IMR-90 (cell line): Measurements from ENCODE around the gene SLC22A4. TPM values are rescaled to one million over a fixed set of nuclear protein-coding genes. Genes with fewer than 3 reads are reported as not detected.
A peak's percentile ranks its signal among the peaks of the same experiment; 100 is the strongest.

Source experiments
- ATAC-seq: fragments of 200-7000 bp; cut with Tn5 transposase; 2 replicates; pipeline ENCODE4 v1.9.1; 2020; ENCODE audit warnings: low read depth, mild to moderate bottlenecking, moderate library complexity
- BruUV-seq: library from RNA; stranded (reverse); fragments of 400-500 nt; replicated peaks from 2 replicates; lab custom pipeline; 2021; lab: Mats Ljungman, UMichigan
- CTCF ChIA-PET: fragments of 300-600 bp; formaldehyde crosslinking; extraction: SDS; loops from one replicate; lab custom pipeline; 2021; ENCODE audit warnings: antibody characterized with exemption; lab: Yijun Ruan, JAX
- POLR2A ChIA-PET: fragments of 300-600 bp; sonication (Branson Sonifier 250); formaldehyde crosslinking; loops from one replicate; lab custom pipeline; 2022; ENCODE audit warnings: antibody characterized with exemption; ENCODE audit not compliant: unreplicated experiment; lab: Charles Lee
- DNase-seq: peaks from one replicate; pipeline ENCODE4 v3.0.0; 2013
- H2AFZ ChIP-seq: replicated peaks from 2 replicates; pipeline ENCODE3; 2013; ENCODE audit warnings: low read length, mild to moderate bottlenecking; ENCODE audit not compliant: poor library complexity
- H2AK5ac ChIP-seq: 2 replicates; pipeline ENCODE4 v1.6.1; 2013; ENCODE audit warnings: low read depth, low read length, inconsistent platforms
- H2AK9ac ChIP-seq: replicated peaks from 2 replicates; pipeline ENCODE3; 2013; ENCODE audit warnings: mild to moderate bottlenecking, low read depth, low read length, moderate library complexity; ENCODE audit not compliant: poor library complexity
- H2BK120ac ChIP-seq: 2 replicates; pipeline ENCODE4 v1.6.1; 2013; ENCODE audit warnings: low read depth, low read length, inconsistent platforms
- H2BK15ac ChIP-seq: 3 replicates; pipeline ENCODE4 v1.6.1; 2013; ENCODE audit warnings: low read depth, low read length, inconsistent platforms
- H2BK20ac ChIP-seq: 2 replicates; pipeline ENCODE4 v1.6.1; 2013; ENCODE audit warnings: low read depth, mild to moderate bottlenecking, inconsistent platforms, low read length, moderate library complexity
- H2BK5ac ChIP-seq: 2 replicates; pipeline ENCODE4 v1.6.1; 2013; ENCODE audit warnings: mild to moderate bottlenecking, low read depth, low read length, inconsistent platforms; ENCODE audit not compliant: poor library complexity, severe bottlenecking
- H3K14ac ChIP-seq: replicated peaks from 2 replicates; pipeline ENCODE4 v1.6.1; 2013; ENCODE audit warnings: low read depth, low read length, inconsistent platforms
- H3K18ac ChIP-seq: 2 replicates; pipeline ENCODE4 v1.6.1; 2013; ENCODE audit warnings: low read depth, low read length, control low read depth
- H3K23ac ChIP-seq: 2 replicates; pipeline ENCODE4 v1.6.1; 2013; ENCODE audit warnings: low read depth, low read length, inconsistent platforms
- H3K27ac ChIP-seq: 2 replicates; pipeline ENCODE4 v1.5.1; 2013; ENCODE audit warnings: mild to moderate bottlenecking, control low read depth, low read length; ENCODE audit not compliant: insufficient read depth
- H3K27me3 ChIP-seq: 2 replicates; pipeline ENCODE4 v1.6.1; 2013; ENCODE audit warnings: low read length; ENCODE audit not compliant: control insufficient read depth, insufficient read depth
- H3K36me3 ChIP-seq: 2 replicates; pipeline ENCODE4 v1.6.1; 2013; ENCODE audit warnings: low read length, mixed read lengths; ENCODE audit not compliant: control insufficient read depth, insufficient read depth
- H3K4ac ChIP-seq: 2 replicates; pipeline ENCODE4 v1.6.1; 2013; ENCODE audit warnings: low read depth, low read length, inconsistent platforms
- H3K4me1 ChIP-seq: 2 replicates; pipeline ENCODE4 v1.6.1; 2013; ENCODE audit warnings: low read length, mixed read lengths; ENCODE audit not compliant: control insufficient read depth, insufficient read depth
- H3K4me2 ChIP-seq: 2 replicates; pipeline ENCODE4 v1.6.1; 2013; ENCODE audit warnings: low read depth, mild to moderate bottlenecking, control low read depth, low read length, moderate library complexity
- H3K4me3 ChIP-seq: 2 replicates; pipeline ENCODE4 v1.5.1; 2013; ENCODE audit warnings: low read depth, mild to moderate bottlenecking, control low read depth, low read length, moderate library complexity; ENCODE audit not compliant: insufficient read depth
- H3K56ac ChIP-seq: 2 replicates; pipeline ENCODE4 v1.6.1; 2013; ENCODE audit warnings: low read length, inconsistent platforms; ENCODE audit not compliant: insufficient read depth; ENCODE audit errors: extremely low read depth
- H3K79me1 ChIP-seq, 2 experiments: 2 replicates each; pipeline ENCODE4 v1.6.1; 2013; ENCODE audit warnings: low read length in 2 of 2, inconsistent platforms in 1 of 2, low read depth in 1 of 2
- H3K9ac ChIP-seq: 2 replicates; pipeline ENCODE4 v1.6.1; 2013; ENCODE audit warnings: low read depth, low read length, control low read depth
- H3K9me1 ChIP-seq: 2 replicates; pipeline ENCODE4 v1.6.1; 2013; ENCODE audit warnings: low read length, inconsistent platforms; ENCODE audit not compliant: insufficient read depth
- H3K9me3 ChIP-seq: 2 replicates; pipeline ENCODE4 v1.6.1; 2013; ENCODE audit warnings: low read length; ENCODE audit not compliant: control insufficient read depth, insufficient read depth
- H4K20me1 ChIP-seq: 2 replicates; pipeline ENCODE4 v1.6.1; 2013; ENCODE audit warnings: low read length, inconsistent platforms; ENCODE audit not compliant: insufficient read depth
- H4K5ac ChIP-seq: 2 replicates; pipeline ENCODE4 v1.6.1; 2013; ENCODE audit warnings: mild to moderate bottlenecking, low read depth, low read length, control low read depth
- H4K8ac ChIP-seq, 2 experiments: 2 replicates each; pipeline ENCODE4 v1.6.1; 2013; ENCODE audit warnings: low read depth in 2 of 2, low read length in 2 of 2, control low read depth in 1 of 2, inconsistent platforms in 1 of 2
- H4K91ac ChIP-seq: 2 replicates; pipeline ENCODE4 v1.6.1; 2013; ENCODE audit warnings: low read depth, low read length, inconsistent platforms; ENCODE audit not compliant: insufficient read depth
- RCOR1 ChIP-seq: IDR thresholded peaks from 2 replicates; pipeline ENCODE4 v1.6.1; 2012; ENCODE audit warnings: mild to moderate bottlenecking, low read length, improper control_type of control experiment; ENCODE audit not compliant: insufficient replicate concordance
- RFX5 ChIP-seq: IDR thresholded peaks from 2 replicates; pipeline ENCODE4 v1.8.0; 2012; ENCODE audit warnings: low read depth, mild to moderate bottlenecking, low read length, moderate library complexity
- WGBS, 2 experiments: methylation state at CpG; one replicate each; pipeline versions ENCODE4 v1.1.5 to v1.1.7; 2013; ENCODE audit warnings: missing lambda C conversion rate in 2 of 2; ENCODE audit not compliant: insufficient read length in 1 of 2; ENCODE audit errors: extremely low coverage in 2 of 2; 5-methylcytosine and 5-hydroxymethylcytosine counted together
- dilution Hi-C: fragments of 300-500 bp; cut with HindIII; formaldehyde crosslinking; loops from one replicate; pipeline ENCODE4 v1.14.3; 2018; ENCODE audit warnings: low sequenced_read_pairs; ENCODE audit not compliant: unreplicated experiment
- in situ Hi-C: fragments of 300-500 bp; cut with MboI; formaldehyde crosslinking; loops from 3 replicates; pipeline ENCODE4 v1.14.3; 2019; ENCODE audit warnings: low sequenced_read_pairs, inconsistent platforms, mixed read lengths
- intact Hi-C: fragments of 100-400 bp; cut with micrococcal nuclease; formaldehyde crosslinking; loops from 2 replicates; pipeline ENCODE4 v1.10.0; 2022
- polyA plus RNA-seq, 3 experiments: library from polyadenylated mRNA; depleted of rRNA; stranded (reverse); fragments of >200 nt; gene quantifications; 2 replicates each; pipeline ENCODE4 v1.2.3, GENCODE V29; 2012; ENCODE audit warnings: low replicate concordance in 1 of 3
- total RNA-seq: library from RNA; depleted of rRNA; stranded (reverse); fragments of >200 nt; gene quantifications from 2 replicates; pipeline ENCODE4 v1.2.3, GENCODE V29; 2012

The SLC22A4 gene
- total and polyA plus RNA-seq, 2 of the 4 experiments (the other 2 are of a cell fraction), result 2.6 to 3.2 TPM

DNA sequence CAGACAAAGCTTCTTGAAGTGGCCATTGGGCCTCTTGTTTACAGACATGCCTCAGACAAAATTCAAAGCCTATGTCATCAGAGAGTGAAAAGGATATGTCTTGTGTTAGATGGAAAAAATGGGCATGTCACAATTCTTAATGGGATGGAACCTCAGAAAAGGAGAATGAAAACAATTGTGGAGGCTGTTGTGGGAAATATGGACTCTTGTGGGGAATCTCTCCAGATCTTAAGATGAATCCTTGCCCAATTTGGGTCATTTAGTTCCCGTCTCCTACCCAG is 94.8 kb downstream of the SLC22A4 start:
- Histone ChIP-seq H4K5ac (peak overlapping the region; percentile 86), H3K4ac (peak overlapping the region; percentile 85), H2BK120ac (peak overlapping the region; percentile 90), H4K91ac (peak overlapping the region; percentile 90), H3K4me1 (peaks cover 33% of the 10 kb centered on the region), H3K14ac (peak overlapping the region; percentile 73), H2BK5ac (peak overlapping the region; percentile 76), H3K27me3 (no peaks in the 10 kb centered on the region), H2BK20ac (peak overlapping the region; percentile 89), H3K56ac (peak overlapping the region; percentile 33), H3K9ac (peak overlapping the region; percentile 6; the same call in 1 of the 2 replicates), H3K4me3 (no peak overlapping the region), H3K23ac (peak overlapping the region; percentile 64), H4K20me1 (peaks cover 3% of the 10 kb centered on the region; the same call in 1 of the 2 replicates), H2AFZ (peak overlapping the region; percentile 70), H3K9me1 (peaks cover 26% of the 10 kb centered on the region), H3K36me3 (no peaks in the 10 kb centered on the region), H3K9me3 (no peaks in the 10 kb centered on the region), H3K79me1 (peaks cover 0 to 13% of the 10 kb centered on the region in 2 experiments; a peak in 2 of 4 replicates), H3K4me2 (no peak overlapping the region), H2AK9ac (peak overlapping the region; percentile 5), H3K18ac (peak overlapping the region; percentile 78), H2BK15ac (peak overlapping the region; percentile 95; the same call in 2 of the 3 replicates), H3K27ac (peak overlapping the region; percentile 82), H4K8ac (peak overlapping the region; percentile 15 to 93; a peak in 3 of 4 replicates), H2AK5ac (peak overlapping the region; percentile 90)
- intact Hi-C loops (loop anchor here (1.0 to 10.0 kb wide), 5 partner anchors 21 to 696 kb away; no protein-coding TSS in a partner anchor), in situ Hi-C loops (loop anchor here (5.0 to 10.0 kb wide), 3 partner anchors 113 to 493 kb away; no protein-coding TSS in a partner anchor), dilution Hi-C loops (no loop called here)
- ATAC-seq, result no peak
- BruUV-seq, result no TSS peak
- no peak for TF ChIP-seq RCOR1
- no peak for TF ChIP-seq RFX5
- POLR2A ChIA-PET, result no interaction called here
- CTCF ChIA-PET, result interaction anchor here (0.5 to 3.9 kb wide), 4 partner anchors 98 to 1177 kb away, joined by 3 to 30 read pairs (median 4); no protein-coding TSS in a partner anchor
- DNase-seq, result no peak
- WGBS, 2 experiments, result 100% methylated on average over 1 of the region's 1 CpG; no CpG with 5 or more reads in 1 of the 2 experiments
